SK-N-SH (cell line): Measurements from ENCODE around the gene SDK1.

Source experiments
- CTCF ChIP-seq: fragments of 200-600 bp; sonication (generic); IDR thresholded peaks from 2 replicates; pipeline ENCODE4 v1.6.1; 2017; ENCODE audit warnings: antibody characterized with exemption, mild to moderate bottlenecking, moderate library complexity
- RAD21 ChIP-seq: IDR thresholded peaks from 2 replicates; pipeline ENCODE4 v1.6.1; 2012; ENCODE audit warnings: mild to moderate bottlenecking, low read length
- SMC3 ChIP-seq: IDR thresholded peaks from 2 replicates; pipeline ENCODE4 v1.6.1; 2012; ENCODE audit warnings: low read depth, low read length, improper control_type of control experiment
- YY1 ChIP-seq: IDR thresholded peaks from 2 replicates; pipeline ENCODE4 v1.4.0; 2012; ENCODE audit warnings: low read depth, mild to moderate bottlenecking

GRCh38 chr7:3412871-3413270, 111.8 kb downstream of the SDK1 start:
- no peak for TF ChIP-seq SMC3
- no peak for TF ChIP-seq CTCF
- TF ChIP-seq RAD21, result no peak
- no peak for TF ChIP-seq YY1
